ENCODE data around the gene TSPAN19.

TSPAN19 gene

DNA sequence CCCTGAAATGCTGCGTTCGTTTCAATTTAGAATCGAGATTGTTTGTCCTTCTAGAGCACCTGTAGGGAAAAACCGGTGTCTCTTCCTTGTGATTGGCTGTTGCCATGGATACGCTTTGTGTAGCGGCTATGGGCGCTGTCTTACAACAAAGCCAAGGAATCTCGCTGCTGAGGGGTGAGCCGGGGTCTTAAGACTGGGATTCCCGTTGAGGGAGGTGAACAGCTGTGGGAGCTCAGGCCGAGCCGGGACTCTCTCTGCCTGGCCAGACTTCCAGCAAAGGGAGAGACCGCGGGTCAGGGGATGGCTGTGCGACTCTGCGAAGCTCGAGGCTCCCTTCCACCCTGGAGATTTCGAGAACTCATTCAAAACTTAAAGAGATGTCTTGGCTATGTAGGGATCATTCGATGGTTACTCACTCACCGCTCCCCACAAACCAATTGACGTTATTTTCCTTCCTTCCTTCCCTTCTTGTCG is at the start of gene TSPAN19, which contains the start of gene LRRIQ1:
Gene TSPAN19 (minus strand): TSS at position 44 of the 474 bp plus-strand sequence. CDS start 6,331 bp downstream, outside the sequence.
Gene LRRIQ1 (plus strand): TSS at position 118 of the 474 bp plus-strand sequence. CDS start 1,826 bp downstream, outside the sequence.
- Mint-ChIP-seq H3K4me1 (peaks cover 5% of the 10 kb centered on the region), H3K27ac (no peak within 1 kb of the TSS), H3K36me3 (no peaks in the 10 kb centered on the region), H3K4me3 (peak within 1 kb of the TSS; percentile 60), H3K9me3 (no peaks in the 10 kb centered on the region), H3K27me3 (peaks cover 6% of the 10 kb centered on the region)
- CTCF ChIA-PET, result interaction anchor here (0.7 to 1.7 kb wide), 2 partner anchors 161 to 1956 kb away, joined by 3 to 5 read pairs; no protein-coding TSS in a partner anchor
- DNase-seq, result peak; percentile 35

DNA sequence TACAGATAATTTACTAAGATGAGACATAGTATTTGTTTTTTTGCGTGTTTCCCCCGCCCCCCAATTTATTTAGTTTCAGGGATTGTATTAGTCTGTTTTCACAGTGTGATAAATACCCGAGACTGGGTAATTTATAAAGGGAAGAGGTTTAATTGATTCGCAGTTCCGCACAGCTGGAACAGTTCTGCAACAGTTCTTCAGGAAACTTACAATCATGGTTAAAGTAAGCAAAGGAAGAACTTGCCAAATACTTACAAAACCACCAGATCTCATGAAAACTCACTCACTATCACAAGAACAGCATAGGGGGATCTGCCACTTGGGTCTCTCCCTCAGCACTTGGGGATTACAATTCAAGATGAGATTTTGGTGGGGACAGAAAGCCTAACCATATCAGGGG is 49.0 kb upstream of the TSPAN19 start:
- CTCF ChIA-PET, result no interaction called here
- DNase-seq, result no peak
- Mint-ChIP-seq H3K4me3 (no peak overlapping the region), H3K27me3 (no peaks in the 10 kb centered on the region), H3K9me3 (peaks cover 2% of the 10 kb centered on the region), H3K27ac (no peak overlapping the region), H3K4me1 (no peaks in the 10 kb centered on the region), H3K36me3 (no peaks in the 10 kb centered on the region)

DNA sequence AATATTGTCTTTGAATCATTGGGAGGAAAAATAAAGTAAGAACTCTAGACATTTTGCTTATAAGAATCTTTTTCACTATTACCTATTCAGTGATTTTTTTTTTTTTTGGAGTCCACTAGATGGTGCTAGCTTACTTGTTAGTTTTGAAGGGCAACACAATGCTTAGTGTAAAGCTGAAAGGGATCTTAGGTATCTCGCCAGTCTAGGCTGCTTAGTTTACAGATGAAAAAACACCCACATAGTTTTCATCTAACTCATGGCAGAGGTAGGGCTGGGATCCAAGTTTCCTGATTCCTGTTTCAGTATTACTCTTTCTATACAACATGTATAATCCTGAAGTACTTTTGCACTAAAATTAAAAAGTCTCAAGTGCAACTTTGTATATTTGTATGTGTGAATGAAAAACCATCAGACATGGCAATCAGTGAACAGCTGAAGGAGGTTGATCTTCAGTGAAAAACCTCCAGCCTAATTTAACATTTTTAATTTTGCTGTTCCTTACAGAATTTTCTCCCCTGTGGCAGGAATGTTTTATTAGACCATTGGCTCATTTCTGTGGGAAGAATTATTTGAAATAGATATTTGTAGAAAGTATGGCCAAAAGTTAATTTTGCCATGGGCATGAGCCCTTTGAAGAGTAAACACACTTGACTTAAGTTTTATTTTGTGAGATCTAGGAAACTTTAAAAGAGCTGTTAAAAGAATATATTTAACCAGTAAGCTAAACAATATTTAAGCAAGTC is 40.8 kb upstream of the TSPAN19 start:
- CTCF ChIA-PET, result interaction anchor here (1.9 kb wide), 1 partner anchor 18 kb away, joined by 4 read pairs; no protein-coding TSS in a partner anchor

DNA sequence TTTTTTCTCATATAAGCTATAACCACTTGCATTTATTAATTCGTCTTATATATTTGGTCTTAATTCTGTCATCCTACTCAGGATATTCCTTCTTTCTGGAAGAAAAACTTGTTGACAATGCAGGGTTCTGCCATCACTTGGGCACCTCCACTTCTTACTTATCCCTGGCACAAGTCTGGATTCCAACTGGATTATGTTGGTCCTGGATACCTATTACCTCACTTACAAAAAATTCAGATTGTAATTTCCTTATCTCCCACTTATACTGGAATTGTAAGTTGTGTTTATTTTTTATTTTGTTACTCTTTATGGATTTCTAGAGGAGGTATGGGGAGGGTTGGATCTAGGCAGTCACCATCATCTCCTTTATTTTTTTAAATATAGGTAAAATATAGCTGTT is 36.7 kb upstream of the TSPAN19 start:
- CTCF ChIA-PET, result no interaction called here
- Mint-ChIP-seq H3K9me3 (no peaks in the 10 kb centered on the region), H3K4me3 (no peak overlapping the region), H3K36me3 (no peaks in the 10 kb centered on the region), H3K4me1 (no peaks in the 10 kb centered on the region), H3K27me3 (no peaks in the 10 kb centered on the region), H3K27ac (no peak overlapping the region)
- no peak for DNase-seq

More for the DNA sequence above, 40.8 kb upstream of the TSPAN19 start:
- Mint-ChIP-seq H3K4me1 (no peaks in the 10 kb centered on the region), H3K4me3 (no peak overlapping the region), H3K9me3 (no peaks in the 10 kb centered on the region), H3K36me3 (no peaks in the 10 kb centered on the region), H3K27ac (no peak overlapping the region), H3K27me3 (no peaks in the 10 kb centered on the region)
- no peak for DNase-seq

DNA sequence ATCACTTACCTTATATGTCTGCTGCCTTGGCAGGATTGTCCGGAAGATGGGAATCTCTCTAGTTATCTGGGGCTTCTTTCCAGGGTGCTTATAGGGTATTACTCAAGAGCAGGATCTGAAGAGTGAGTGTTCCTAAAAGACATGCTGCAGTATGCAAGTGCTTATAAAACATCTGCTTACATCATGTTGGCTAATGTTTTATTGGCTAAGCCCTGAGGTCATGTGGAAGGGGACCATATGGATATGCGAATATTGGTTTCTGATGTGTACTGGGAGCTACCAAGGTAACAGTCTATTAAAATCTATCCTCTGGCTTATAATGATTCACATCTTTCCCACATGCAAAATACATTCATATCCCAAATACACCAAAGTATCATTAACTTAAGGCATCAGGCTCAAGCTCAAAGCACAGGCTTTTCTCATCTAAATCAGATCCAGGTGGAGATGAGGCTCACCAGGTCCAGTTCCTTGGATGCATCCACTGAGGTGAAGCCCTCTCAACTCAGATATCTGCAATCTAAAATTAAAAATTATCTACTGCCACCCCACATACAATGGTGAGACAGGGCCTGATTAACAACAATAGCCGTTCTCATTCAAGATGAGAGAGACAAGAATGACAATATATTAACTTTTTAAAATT is 29.9 kb upstream of the TSPAN19 start:
- Mint-ChIP-seq H3K4me1 (no peaks in the 10 kb centered on the region), H3K9me3 (no peaks in the 10 kb centered on the region), H3K27me3 (no peaks in the 10 kb centered on the region), H3K4me3 (no peak overlapping the region), H3K36me3 (no peaks in the 10 kb centered on the region), H3K27ac (no peak overlapping the region)
- CTCF ChIA-PET, result no interaction called here
- DNase-seq, result no peak

DNA sequence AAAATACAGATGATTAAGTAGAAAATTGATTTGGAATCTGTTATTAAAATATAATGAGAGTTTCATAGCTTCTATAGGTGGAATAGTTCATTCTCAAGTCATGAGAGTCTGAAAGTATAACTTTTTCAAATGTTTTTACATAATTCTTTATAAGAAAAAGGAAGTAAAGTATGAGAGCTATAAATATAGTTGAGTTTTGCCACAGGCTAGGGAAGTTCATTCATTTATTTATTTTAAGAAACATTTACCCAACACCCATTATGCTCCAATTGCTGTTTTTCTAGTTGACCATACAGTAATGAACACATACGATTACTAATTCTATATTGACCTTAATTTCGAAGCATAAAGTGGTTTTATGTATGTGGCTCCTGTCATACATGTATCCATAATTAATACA is 24.8 kb upstream of the TSPAN19 start:
- Mint-ChIP-seq H3K36me3 (no peaks in the 10 kb centered on the region), H3K27ac (no peak overlapping the region), H3K4me1 (no peaks in the 10 kb centered on the region), H3K27me3 (no peaks in the 10 kb centered on the region), H3K9me3 (no peaks in the 10 kb centered on the region), H3K4me3 (no peak overlapping the region)
- no peak for DNase-seq
- CTCF ChIA-PET, result no interaction called here

DNA sequence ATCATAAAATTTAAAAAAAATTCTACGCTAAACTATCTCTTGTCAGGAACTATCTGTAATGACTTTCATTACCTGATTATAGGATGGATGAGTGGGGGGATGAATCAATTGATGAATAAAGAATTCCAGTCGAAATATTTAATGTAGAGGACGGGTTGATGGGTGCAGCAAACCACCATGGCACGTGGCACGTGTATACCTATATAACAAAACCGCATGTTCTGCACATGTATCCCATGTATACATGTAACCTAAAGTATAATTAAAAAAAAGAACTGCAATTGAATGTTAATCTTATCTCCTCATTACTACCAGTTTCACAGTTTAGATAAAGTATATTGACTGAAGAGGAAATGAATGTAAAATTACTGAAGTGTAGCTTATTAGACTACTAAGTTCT is 23.5 kb upstream of the TSPAN19 start:
- H3K9me3 Mint-ChIP-seq, result no peaks in the 10 kb centered on the region
- H3K4me1 Mint-ChIP-seq, result no peaks in the 10 kb centered on the region
- no peaks in the 10 kb centered on the region for H3K27me3 Mint-ChIP-seq
- CTCF ChIA-PET, result interaction anchor here (1.2 to 3.4 kb wide), 2 partner anchors 18 to 185 kb away, joined by 4 to 18 read pairs; no protein-coding TSS in a partner anchor
- H3K36me3 Mint-ChIP-seq, result no peaks in the 10 kb centered on the region
- DNase-seq, result no peak
- H3K27ac Mint-ChIP-seq, result no peak overlapping the region
- H3K4me3 Mint-ChIP-seq, result no peak overlapping the region

DNA sequence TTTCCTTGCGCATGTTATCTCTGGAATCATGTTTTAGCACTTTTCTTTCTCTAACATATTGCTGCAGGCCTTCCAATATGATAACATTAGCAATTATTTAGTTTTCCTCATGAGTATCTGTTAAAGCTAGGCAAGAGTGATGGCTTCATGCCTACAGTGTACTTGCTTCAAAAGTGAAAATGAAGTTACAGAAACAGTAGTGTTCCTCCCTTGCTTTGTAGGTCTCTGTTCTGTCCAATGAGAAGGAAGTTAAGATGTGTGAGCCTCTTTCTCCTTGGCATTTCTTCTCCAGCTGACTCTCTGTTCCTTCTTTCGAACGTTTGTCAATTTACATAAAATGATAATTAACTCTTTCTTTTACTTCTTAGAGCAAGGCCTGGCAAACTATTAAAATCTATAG is 22.3 kb upstream of the TSPAN19 start:
- no peak overlapping the region for H3K27ac Mint-ChIP-seq
- no peaks in the 10 kb centered on the region for H3K27me3 Mint-ChIP-seq
- no peaks in the 10 kb centered on the region for H3K4me1 Mint-ChIP-seq
- CTCF ChIA-PET, result interaction anchor here (0.7 to 3.4 kb wide), 4 partner anchors 27 to 186 kb away, joined by 3 to 18 read pairs (median 4); no protein-coding TSS in a partner anchor
- H3K9me3 Mint-ChIP-seq, result no peaks in the 10 kb centered on the region
- no peak overlapping the region for H3K4me3 Mint-ChIP-seq
- H3K36me3 Mint-ChIP-seq, result no peaks in the 10 kb centered on the region
- DNase-seq, result no peak

DNA sequence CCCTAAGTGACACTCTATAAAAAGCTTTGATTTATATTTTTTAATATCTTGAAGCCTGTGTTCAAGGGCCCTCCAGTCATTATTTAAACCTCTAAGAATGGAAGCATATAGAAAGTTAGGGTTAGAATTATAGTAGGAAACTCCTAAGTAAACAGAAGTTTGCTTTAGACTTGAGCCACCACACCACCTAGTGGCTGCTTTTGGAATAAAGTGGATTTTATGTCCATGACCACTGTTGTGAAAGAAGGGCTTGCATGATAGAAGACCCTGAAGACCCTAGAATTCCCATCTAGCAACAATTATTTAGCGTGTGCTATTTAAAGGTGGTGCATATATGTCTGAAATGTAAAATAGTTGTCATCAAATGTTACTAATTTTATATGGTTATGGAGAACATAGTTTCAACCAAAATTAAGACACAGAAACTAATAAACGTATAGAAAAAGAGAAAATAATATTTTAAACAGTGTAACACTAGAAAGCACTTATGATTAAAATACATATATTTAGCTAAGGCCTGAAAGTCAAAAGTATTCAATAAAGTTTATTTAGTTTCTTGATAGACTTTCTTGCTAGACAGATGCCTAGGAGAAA is 21.4 kb upstream of the TSPAN19 start:
- no peaks in the 10 kb centered on the region for H3K4me1 Mint-ChIP-seq
- no peak overlapping the region for H3K4me3 Mint-ChIP-seq
- CTCF ChIA-PET, result interaction anchor here (1.4 to 3.4 kb wide), 3 partner anchors 180 to 185 kb away, joined by 3 to 18 read pairs (median 5); no protein-coding TSS in a partner anchor
- no peaks in the 10 kb centered on the region for H3K36me3 Mint-ChIP-seq
- no peak overlapping the region for H3K27ac Mint-ChIP-seq
- DNase-seq, result peak; percentile 45
- H3K27me3 Mint-ChIP-seq, result no peaks in the 10 kb centered on the region
- H3K9me3 Mint-ChIP-seq, result no peaks in the 10 kb centered on the region

DNA sequence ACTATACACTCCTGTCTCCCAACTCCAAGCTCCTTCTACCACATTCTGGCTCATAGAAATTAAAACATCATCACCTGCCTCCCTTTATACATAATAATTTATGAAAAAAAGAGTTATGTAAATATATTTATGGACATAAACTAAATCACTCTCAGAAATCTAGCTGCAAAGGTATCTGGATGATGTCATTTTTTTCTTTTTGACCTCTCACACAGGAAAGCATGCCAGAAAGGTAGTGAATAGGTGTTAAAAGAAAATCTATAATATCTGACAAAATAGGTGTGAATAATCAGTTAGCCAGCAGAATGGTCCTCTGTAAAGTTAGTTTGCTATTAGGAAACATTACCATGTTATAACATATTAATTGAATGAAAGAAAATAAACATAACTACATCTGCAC is 7.8 kb upstream of the TSPAN19 start:
- CTCF ChIA-PET, result no interaction called here
- Mint-ChIP-seq H3K4me3 (no peak overlapping the region), H3K9me3 (no peaks in the 10 kb centered on the region), H3K27me3 (no peaks in the 10 kb centered on the region), H3K4me1 (no peaks in the 10 kb centered on the region), H3K36me3 (no peaks in the 10 kb centered on the region), H3K27ac (no peak overlapping the region)
- no peak for DNase-seq

DNA sequence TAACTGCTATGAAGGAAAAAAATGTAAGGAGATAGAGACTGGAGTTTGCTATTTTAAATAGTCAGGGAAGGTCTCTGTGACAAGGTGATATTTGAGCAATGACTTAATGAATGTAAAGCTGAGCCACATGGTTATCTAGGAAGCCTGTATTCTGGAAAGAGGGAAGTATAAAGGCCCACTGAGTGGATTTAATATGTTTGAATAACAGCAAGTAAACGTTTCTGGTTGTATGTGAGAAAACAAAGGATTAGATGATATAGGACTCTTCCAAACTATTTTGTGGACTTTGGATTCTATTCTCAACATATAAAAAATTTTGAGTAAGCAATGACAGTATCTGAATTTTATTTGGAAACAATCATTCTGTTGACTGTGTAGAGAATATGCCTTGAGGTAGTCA is 5.3 kb upstream of the TSPAN19 start:
- H3K4me1 Mint-ChIP-seq, result peaks cover 1% of the 10 kb centered on the region
- no peaks in the 10 kb centered on the region for H3K36me3 Mint-ChIP-seq
- H3K27ac Mint-ChIP-seq, result no peak overlapping the region
- CTCF ChIA-PET, result no interaction called here
- H3K4me3 Mint-ChIP-seq, result no peak overlapping the region
- no peak for DNase-seq
- peaks cover 2% of the 10 kb centered on the region for H3K27me3 Mint-ChIP-seq
- no peaks in the 10 kb centered on the region for H3K9me3 Mint-ChIP-seq

DNA sequence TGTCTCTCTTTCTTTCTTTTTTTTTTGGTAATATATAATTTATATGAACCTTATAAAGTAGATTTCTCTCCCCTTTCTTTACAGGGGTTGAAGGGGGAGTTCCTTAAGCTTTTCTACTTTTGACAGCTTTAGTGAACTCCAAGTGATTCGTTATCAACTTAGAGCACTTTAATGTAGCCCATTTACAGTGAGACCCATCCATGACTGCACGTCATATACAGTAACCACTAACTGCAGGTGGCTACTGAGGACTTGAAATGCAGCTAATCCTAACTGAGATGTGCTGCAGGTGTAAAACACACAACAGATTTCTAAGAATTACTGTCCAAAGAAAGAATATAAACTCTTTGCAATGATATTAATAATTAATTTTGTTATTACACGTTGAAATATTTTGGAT is 656 bp upstream of the TSPAN19 start:
- Mint-ChIP-seq H3K4me3 (peak overlapping the region; percentile 60), H3K4me1 (peaks cover 5% of the 10 kb centered on the region), H3K27ac (no peak overlapping the region), H3K36me3 (no peaks in the 10 kb centered on the region), H3K9me3 (no peaks in the 10 kb centered on the region), H3K27me3 (peaks cover 6% of the 10 kb centered on the region)
- CTCF ChIA-PET, result interaction anchor here (1.7 kb wide), 1 partner anchor 162 kb away, joined by 5 read pairs; no protein-coding TSS in a partner anchor
- no peak for DNase-seq

DNA sequence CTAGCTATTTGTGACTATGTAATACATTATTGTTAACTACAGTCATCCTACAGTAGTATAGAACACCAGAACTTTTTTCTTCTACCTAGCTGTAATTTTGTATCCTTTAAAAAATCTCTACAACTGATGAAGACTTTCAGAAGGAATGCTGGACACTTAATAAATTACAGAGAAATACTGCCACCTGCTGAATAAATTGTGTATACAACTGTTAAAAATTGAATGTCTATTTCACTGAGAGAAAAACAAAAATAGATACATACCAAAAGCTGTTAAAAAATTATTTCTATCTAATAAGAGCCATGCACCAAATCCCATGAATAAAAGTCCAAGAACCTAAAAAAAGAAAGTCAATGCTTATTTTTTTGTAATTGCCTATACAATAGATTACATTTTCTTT is 6.6 kb downstream of the TSPAN19 start:
- no peak for DNase-seq
- H3K27ac Mint-ChIP-seq, result no peak overlapping the region
- no peaks in the 10 kb centered on the region for H3K4me1 Mint-ChIP-seq
- H3K9me3 Mint-ChIP-seq, result no peaks in the 10 kb centered on the region
- H3K36me3 Mint-ChIP-seq, result no peaks in the 10 kb centered on the region
- H3K27me3 Mint-ChIP-seq, result no peaks in the 10 kb centered on the region
- CTCF ChIA-PET, result interaction anchor here (0.7 to 3.7 kb wide), 4 partner anchors 20 to 157 kb away, joined by 3 to 44 read pairs (median 8); no protein-coding TSS in a partner anchor
- no peak overlapping the region for H3K4me3 Mint-ChIP-seq

DNA sequence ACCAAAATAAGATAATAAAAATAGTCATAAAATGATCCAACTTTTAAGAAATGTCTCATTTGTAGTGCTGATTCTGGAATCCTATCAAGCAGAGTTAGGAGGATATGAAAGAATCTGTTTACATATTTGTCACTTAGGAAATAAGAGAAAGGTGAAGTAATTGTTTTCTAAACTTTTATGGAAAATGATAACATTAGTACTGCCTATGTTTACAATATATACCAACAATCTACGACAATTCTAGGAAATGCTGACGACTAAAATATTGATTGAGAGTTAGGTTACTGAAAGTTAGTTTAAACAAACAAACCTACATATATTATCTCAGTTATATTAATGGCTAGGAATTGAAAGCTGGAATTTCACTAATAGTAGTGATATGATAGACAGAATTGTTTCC is 18.0 kb downstream of the TSPAN19 start:
- CTCF ChIA-PET, result no interaction called here
- no peaks in the 10 kb centered on the region for H3K9me3 Mint-ChIP-seq

More for the DNA sequence above, 18.0 kb downstream of the TSPAN19 start:
- Mint-ChIP-seq H3K4me1 (no peaks in the 10 kb centered on the region), H3K27me3 (no peaks in the 10 kb centered on the region), H3K36me3 (no peaks in the 10 kb centered on the region), H3K27ac (no peak overlapping the region), H3K4me3 (no peak overlapping the region)
- DNase-seq, result no peak
